Thyroid gland (tissue), 4 donors: Measurements from ENCODE around the gene LNPEP.

Experiments used
- POLR2A ChIP-seq, 2 donors: fragments of 450-650 bp; IDR thresholded peaks; one replicate each; pipeline ENCODE4 v1.6.1; 2017; ENCODE audit warnings: antibody characterized with exemption in 2 of 2, mild to moderate bottlenecking in 2 of 2, moderate library complexity in 1 of 2
- TF ChIP-seq, protein P1 (sequence below), 6 experiments: fragments of 200-600 bp in 3 of 6; fragments of 450-650 bp in 3 of 6; sonication (generic) in 3 of 6; IDR thresholded peaks; one replicate each; pipeline ENCODE4 v1.5.1; 2016 to 2019; ENCODE audit warnings: antibody characterized with exemption in 6 of 6, mild to moderate bottlenecking in 2 of 6, inconsistent platforms in 1 of 6, moderate library complexity in 1 of 6

DNA sequence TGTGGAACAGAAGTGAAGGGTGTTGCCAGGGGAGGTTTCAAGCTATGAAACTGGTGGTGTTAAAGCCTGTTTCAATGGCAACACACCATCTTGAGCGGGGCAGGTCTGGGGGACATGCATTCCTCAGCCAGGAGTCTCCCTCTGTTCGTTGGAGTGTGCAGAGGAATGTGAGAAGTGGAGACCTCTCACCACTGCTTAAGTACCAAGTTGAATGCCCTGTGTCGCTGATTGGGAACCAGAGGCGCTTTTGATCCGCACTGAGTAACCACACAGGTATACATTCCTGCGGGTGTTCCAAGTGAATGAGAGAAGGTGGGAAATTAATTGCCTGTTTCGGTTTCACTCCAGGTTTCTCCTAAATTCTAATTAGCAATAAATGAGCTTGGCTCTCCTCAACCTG, 107.1 kb downstream of the LNPEP start:
- TF ChIP-seq, protein P1, sequence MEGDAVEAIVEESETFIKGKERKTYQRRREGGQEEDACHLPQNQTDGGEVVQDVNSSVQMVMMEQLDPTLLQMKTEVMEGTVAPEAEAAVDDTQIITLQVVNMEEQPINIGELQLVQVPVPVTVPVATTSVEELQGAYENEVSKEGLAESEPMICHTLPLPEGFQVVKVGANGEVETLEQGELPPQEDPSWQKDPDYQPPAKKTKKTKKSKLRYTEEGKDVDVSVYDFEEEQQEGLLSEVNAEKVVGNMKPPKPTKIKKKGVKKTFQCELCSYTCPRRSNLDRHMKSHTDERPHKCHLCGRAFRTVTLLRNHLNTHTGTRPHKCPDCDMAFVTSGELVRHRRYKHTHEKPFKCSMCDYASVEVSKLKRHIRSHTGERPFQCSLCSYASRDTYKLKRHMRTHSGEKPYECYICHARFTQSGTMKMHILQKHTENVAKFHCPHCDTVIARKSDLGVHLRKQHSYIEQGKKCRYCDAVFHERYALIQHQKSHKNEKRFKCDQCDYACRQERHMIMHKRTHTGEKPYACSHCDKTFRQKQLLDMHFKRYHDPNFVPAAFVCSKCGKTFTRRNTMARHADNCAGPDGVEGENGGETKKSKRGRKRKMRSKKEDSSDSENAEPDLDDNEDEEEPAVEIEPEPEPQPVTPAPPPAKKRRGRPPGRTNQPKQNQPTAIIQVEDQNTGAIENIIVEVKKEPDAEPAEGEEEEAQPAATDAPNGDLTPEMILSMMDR (IDR thresholded peaks at IDR 0.05) = no peak
- no peak for TF ChIP-seq POLR2A (IDR thresholded peaks at IDR 0.05)
